Measurements from ENCODE around the gene INHBC.

The INHBC gene

DNA sequence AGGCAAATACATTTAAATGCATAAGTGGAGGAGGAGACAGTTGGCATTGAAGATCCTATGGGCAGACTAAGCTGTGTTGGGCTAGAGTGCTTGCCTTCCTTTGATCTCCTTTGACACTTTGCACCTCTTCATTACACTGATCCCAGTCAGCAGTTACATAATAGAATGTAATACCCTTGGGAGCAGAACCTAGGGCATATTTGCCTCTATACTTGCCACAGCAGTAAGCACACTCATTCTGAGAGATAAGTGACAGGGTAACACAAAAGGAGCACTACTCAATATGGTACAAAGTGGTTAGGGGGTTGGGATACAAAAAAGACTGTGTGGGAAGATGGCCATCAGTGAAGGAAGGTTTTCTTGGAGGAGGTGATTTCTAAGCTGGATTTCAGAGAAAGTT is 62.2 kb downstream of the INHBC start:
- Mint-ChIP-seq H3K36me3 (ENCODE audit: low read depth) (peaks cover 71% of the 10 kb centered on the region), H3K4me1 (no peaks in the 10 kb centered on the region), H3K27ac (no peak overlapping the region), H3K9me3 (no peaks in the 10 kb centered on the region), H3K27me3 (ENCODE audit: low read depth, poor library complexity) (no peaks in the 10 kb centered on the region), H3K4me3 (no peak overlapping the region)
- TF ChIP-seq, protein P1, sequence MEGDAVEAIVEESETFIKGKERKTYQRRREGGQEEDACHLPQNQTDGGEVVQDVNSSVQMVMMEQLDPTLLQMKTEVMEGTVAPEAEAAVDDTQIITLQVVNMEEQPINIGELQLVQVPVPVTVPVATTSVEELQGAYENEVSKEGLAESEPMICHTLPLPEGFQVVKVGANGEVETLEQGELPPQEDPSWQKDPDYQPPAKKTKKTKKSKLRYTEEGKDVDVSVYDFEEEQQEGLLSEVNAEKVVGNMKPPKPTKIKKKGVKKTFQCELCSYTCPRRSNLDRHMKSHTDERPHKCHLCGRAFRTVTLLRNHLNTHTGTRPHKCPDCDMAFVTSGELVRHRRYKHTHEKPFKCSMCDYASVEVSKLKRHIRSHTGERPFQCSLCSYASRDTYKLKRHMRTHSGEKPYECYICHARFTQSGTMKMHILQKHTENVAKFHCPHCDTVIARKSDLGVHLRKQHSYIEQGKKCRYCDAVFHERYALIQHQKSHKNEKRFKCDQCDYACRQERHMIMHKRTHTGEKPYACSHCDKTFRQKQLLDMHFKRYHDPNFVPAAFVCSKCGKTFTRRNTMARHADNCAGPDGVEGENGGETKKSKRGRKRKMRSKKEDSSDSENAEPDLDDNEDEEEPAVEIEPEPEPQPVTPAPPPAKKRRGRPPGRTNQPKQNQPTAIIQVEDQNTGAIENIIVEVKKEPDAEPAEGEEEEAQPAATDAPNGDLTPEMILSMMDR (IDR thresholded peaks at IDR 0.05), result no peak
- no peak for DNase-seq

DNA sequence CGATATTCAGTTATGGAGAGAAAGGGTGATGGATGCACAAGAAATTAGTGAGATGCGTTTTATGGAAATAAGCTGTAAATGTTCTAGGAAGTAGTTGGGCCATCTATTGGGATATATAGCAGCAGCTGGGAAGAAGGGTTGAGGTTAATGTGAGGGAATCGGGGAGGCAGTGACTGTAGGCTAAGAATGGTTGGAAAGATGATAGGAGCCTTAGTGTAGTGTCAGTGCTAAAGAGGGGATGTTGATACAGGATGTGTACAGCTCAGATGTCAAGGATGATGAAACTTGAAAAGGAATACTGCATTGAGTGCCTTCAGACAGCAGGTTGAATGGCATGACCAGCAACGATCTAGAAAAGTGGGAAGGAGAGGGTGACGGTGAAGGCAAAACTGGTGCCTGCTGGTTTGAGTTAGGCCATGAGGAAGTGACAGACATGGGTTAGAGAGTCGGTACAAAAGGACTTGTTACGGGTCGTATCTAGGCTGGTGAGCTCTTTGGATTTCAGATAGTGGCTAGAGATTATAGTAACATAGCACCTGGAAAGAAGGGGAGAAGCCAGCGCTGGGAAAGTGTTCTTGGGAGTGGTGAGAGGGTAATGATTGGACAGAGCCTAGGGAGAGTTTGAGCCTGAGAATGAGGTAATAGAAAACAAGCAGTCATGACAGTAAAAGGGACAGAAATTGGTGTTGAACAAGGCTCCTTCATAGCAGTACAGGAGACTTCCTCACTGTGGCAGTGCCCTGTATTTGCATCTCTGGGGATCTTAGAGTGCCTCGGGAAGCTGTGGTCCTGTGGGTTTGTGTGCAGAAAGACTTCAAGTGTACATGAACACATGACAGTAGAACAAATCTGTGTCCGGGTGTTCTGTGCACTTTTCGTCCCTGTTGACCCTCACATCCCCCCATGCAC is 62.9 kb downstream of the INHBC start:
- TF ChIP-seq, protein P1 (IDR thresholded peaks at IDR 0.05), result no peak
- Mint-ChIP-seq H3K4me1 (no peaks in the 10 kb centered on the region), H3K27ac (peak overlapping the region; percentile 89), H3K9me3 (no peaks in the 10 kb centered on the region), H3K4me3 (no peak overlapping the region), H3K36me3 (ENCODE audit: low read depth) (peaks cover 74% of the 10 kb centered on the region), H3K27me3 (ENCODE audit: low read depth, poor library complexity) (no peaks in the 10 kb centered on the region)
- DNase-seq, result no peak

DNA sequence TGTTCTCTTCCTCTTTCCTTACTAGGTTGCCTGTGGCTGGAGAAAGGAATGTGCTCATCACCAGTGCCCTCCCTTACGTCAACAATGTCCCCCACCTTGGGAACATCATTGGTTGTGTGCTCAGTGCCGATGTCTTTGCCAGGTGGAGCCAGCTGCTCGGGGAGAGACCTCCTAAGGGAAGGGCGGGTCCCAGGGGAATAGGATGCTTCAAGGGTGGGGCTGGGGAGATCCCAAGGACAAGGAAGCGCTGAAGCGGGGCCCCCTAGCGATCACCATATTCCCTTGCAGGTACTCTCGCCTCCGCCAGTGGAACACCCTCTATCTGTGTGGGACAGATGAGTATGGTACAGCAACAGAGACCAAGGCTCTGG is 63.5 kb downstream of the INHBC start:
- no peaks in the 10 kb centered on the region for H3K27me3 Mint-ChIP-seq (ENCODE audit: low read depth, poor library complexity)
- TF ChIP-seq, protein P1 (IDR thresholded peaks at IDR 0.05), result no peak
- no peaks in the 10 kb centered on the region for H3K4me1 Mint-ChIP-seq
- H3K27ac Mint-ChIP-seq, result peak overlapping the region; percentile 45
- H3K4me3 Mint-ChIP-seq, result no peak overlapping the region
- H3K36me3 Mint-ChIP-seq (ENCODE audit: low read depth), result peaks cover 73% of the 10 kb centered on the region
- DNase-seq, result no peak
- H3K9me3 Mint-ChIP-seq, result no peaks in the 10 kb centered on the region

DNA sequence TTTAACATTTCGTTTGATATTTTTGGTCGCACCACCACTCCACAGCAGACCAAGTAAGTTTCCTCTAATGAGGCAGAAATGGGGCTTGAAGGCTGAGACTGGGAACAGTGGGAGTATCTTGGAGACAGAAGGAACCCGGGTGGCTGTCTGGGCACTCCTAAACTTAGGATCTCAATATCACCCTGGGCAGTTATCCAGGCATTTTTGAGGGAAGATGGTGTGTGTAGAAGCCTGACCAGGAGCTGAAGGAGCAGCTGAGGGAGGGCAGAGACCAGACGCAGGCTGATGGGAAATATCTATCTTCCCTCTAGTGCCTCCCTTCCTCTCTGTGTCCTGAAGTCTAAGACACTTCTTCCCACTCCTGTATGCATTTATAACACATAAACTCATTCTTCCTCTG is 64.0 kb downstream of the INHBC start:
- Mint-ChIP-seq H3K27ac (no peak overlapping the region), H3K27me3 (ENCODE audit: low read depth, poor library complexity) (no peaks in the 10 kb centered on the region)

DNA sequence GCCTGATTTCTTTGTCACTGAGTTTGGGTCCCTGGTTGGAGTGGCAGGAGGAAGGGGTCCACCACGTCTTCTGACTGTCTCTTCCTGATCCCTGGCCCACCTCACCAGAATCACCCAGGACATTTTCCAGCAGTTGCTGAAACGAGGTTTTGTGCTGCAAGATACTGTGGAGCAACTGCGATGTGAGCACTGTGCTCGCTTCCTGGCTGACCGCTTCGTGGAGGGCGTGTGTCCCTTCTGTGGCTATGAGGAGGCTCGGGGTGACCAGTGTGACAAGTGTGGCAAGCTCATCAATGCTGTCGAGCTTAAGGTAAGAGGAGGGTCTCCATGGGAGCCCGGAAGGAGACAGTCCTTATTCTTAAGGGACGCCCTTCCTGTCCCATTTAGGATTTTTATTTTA is 65.6 kb downstream of the INHBC start:
- DNase-seq, result no peak

More for the DNA sequence above, 64.0 kb downstream of the INHBC start:
- DNase-seq, result no peak
- H3K4me1 Mint-ChIP-seq, result no peaks in the 10 kb centered on the region
- H3K36me3 Mint-ChIP-seq (ENCODE audit: low read depth), result peaks cover 78% of the 10 kb centered on the region
- H3K4me3 Mint-ChIP-seq, result no peak overlapping the region
- H3K9me3 Mint-ChIP-seq, result no peaks in the 10 kb centered on the region
- TF ChIP-seq, protein P1 (IDR thresholded peaks at IDR 0.05), result no peak

More for the DNA sequence above, 65.6 kb downstream of the INHBC start:
- no peaks in the 10 kb centered on the region for H3K27me3 Mint-ChIP-seq (ENCODE audit: low read depth, poor library complexity)
- TF ChIP-seq, protein P1 (IDR thresholded peaks at IDR 0.05), result no peak
- H3K4me3 Mint-ChIP-seq, result no peak overlapping the region
- H3K4me1 Mint-ChIP-seq, result no peaks in the 10 kb centered on the region
- no peak overlapping the region for H3K27ac Mint-ChIP-seq
- peaks cover 86% of the 10 kb centered on the region for H3K36me3 Mint-ChIP-seq (ENCODE audit: low read depth)
- H3K9me3 Mint-ChIP-seq, result no peaks in the 10 kb centered on the region

Data from nephron progenitor cell (in vitro differentiated cells).